ENCODE results near the gene TFF2. TPM values are rescaled to one million over a fixed set of nuclear protein-coding genes. Genes with fewer than 3 reads are reported as not detected.

The TFF2 gene
- total and polyA plus RNA-seq, 5 experiments from 2014 or later, result not detected

- ATAC-seq (no peak), DNase-seq (no peak)
- Mint-ChIP-seq H3K4me3 (no peak overlapping the region), H3K27me3 (peaks cover 3 to 16% (median 6%) of the 10 kb centered on the region in 5 donors), H3K4me1 (peaks cover 0 to 12% (median 5%) of the 10 kb centered on the region in 4 donors), H3K36me3 (no peaks in the 10 kb centered on the region), H3K27ac (peak overlapping the region in 2 of 10 donors; percentile 16 to 31), H3K9me3 (no peaks in the 10 kb centered on the region)
- POLR2A ChIA-PET, result no interaction called here
Measured at GRCh38 chr21:42320791-42321190, 30.0 kb downstream of the TFF2 start.

GRCh38 chr21:42319851-42320572 lies 30.8 kb downstream of the TFF2 start:
- peaks cover 0 to 12% (median 5%) of the 10 kb centered on the region in 4 donors for H3K4me1 Mint-ChIP-seq
- DNase-seq, result no peak
- peak overlapping the region in 1 of 10 donors; percentile 16 for H3K27ac Mint-ChIP-seq
- ATAC-seq, result no peak
- H3K9me3 Mint-ChIP-seq, result no peaks in the 10 kb centered on the region
- no peak overlapping the region for H3K4me3 Mint-ChIP-seq
- peaks cover 3 to 16% (median 6%) of the 10 kb centered on the region in 5 donors for H3K27me3 Mint-ChIP-seq
- H3K36me3 Mint-ChIP-seq, result no peaks in the 10 kb centered on the region
- POLR2A ChIA-PET, result no interaction called here

GRCh38 chr21:42319376-42319775 lies 31.4 kb downstream of the TFF2 start:
- DNase-seq, result no peak
- no peaks in the 10 kb centered on the region for H3K36me3 Mint-ChIP-seq
- peak overlapping the region in 5 of 10 donors; percentile 25 to 75 (median 38) for H3K27ac Mint-ChIP-seq
- no peak overlapping the region for H3K4me3 Mint-ChIP-seq
- H3K27me3 Mint-ChIP-seq, result peaks cover 3 to 16% (median 6%) of the 10 kb centered on the region in 5 donors
- POLR2A ChIA-PET, result no interaction called here
- no peak for ATAC-seq
- peaks cover 0 to 12% (median 5%) of the 10 kb centered on the region in 4 donors for H3K4me1 Mint-ChIP-seq
- H3K9me3 Mint-ChIP-seq, result no peaks in the 10 kb centered on the region

- H3K36me3 Mint-ChIP-seq, result no peaks in the 10 kb centered on the region
- no peak for ATAC-seq
Measured at GRCh38 chr21:42317826-42318746, 32.7 kb downstream of the TFF2 start.

GRCh38 chr21:42317341-42317741 lies 33.5 kb downstream of the TFF2 start:
- no peak for DNase-seq
- Mint-ChIP-seq H3K9me3 (no peaks in the 10 kb centered on the region), H3K27me3 (peaks cover 0 to 8% (median 4%) of the 10 kb centered on the region in 5 donors), H3K4me3 (no peak overlapping the region), H3K36me3 (no peaks in the 10 kb centered on the region), H3K4me1 (peaks cover 0 to 12% (median 5%) of the 10 kb centered on the region in 4 donors), H3K27ac (no peak overlapping the region)
- ATAC-seq, result no peak
- POLR2A ChIA-PET, result no interaction called here

More at GRCh38 chr21:42317826-42318746, 32.7 kb downstream of the TFF2 start:
- Mint-ChIP-seq H3K27ac (peak overlapping the region in 1 of 10 donors; percentile 52), H3K4me3 (no peak overlapping the region), H3K27me3 (peaks cover 0 to 11% (median 6%) of the 10 kb centered on the region in 5 donors), H3K9me3 (no peaks in the 10 kb centered on the region), H3K4me1 (peaks cover 0 to 12% (median 5%) of the 10 kb centered on the region in 4 donors)
- no peak for DNase-seq
- POLR2A ChIA-PET, result no interaction called here

- no peak for DNase-seq
- Mint-ChIP-seq H3K9me3 (no peaks in the 10 kb centered on the region), H3K36me3 (no peaks in the 10 kb centered on the region), H3K27me3 (peaks cover 0 to 8% (median 4%) of the 10 kb centered on the region in 5 donors), H3K27ac (no peak overlapping the region), H3K4me1 (peaks cover 0 to 12% (median 5%) of the 10 kb centered on the region in 4 donors), H3K4me3 (no peak overlapping the region)
- ATAC-seq, result no peak
- POLR2A ChIA-PET, result no interaction called here
Measured at GRCh38 chr21:42316891-42317290, 33.9 kb downstream of the TFF2 start.

GRCh38 chr21:42315296-42315891 lies 35.4 kb downstream of the TFF2 start, which contains the start of gene TFF3:
Gene TFF3, minus strand, starts transcription at chr21:42315409. Its CDS starts 35 bp downstream, at chr21:42315374.
- ATAC-seq, result no peak
- no peaks in the 10 kb centered on the region for H3K27me3 Mint-ChIP-seq
- POLR2A ChIA-PET, result no interaction called here

GRCh38 chr21:42314616-42315295 lies 36.0 kb downstream of the TFF2 start:
- POLR2A ChIA-PET, result no interaction called here
- no peak for ATAC-seq
- Mint-ChIP-seq H3K4me3 (no peak overlapping the region), H3K27ac (no peak overlapping the region), H3K27me3 (no peaks in the 10 kb centered on the region), H3K9me3 (no peaks in the 10 kb centered on the region), H3K4me1 (peaks cover 0 to 13% (median 4%) of the 10 kb centered on the region in 4 donors), H3K36me3 (no peaks in the 10 kb centered on the region)
- DNase-seq, result no peak

More at GRCh38 chr21:42315296-42315891, 35.4 kb downstream of the TFF2 start, which contains the start of gene TFF3:
- Mint-ChIP-seq H3K27ac (no peak within 1 kb of the TSS), H3K36me3 (no peaks in the 10 kb centered on the region), H3K4me1 (peaks cover 0 to 10% (median 3%) of the 10 kb centered on the region in 4 donors), H3K9me3 (no peaks in the 10 kb centered on the region), H3K4me3 (no peak within 1 kb of the TSS)
- no peak for DNase-seq

- no peak overlapping the region for H3K4me3 Mint-ChIP-seq
- no peak for DNase-seq
- no peaks in the 10 kb centered on the region for H3K9me3 Mint-ChIP-seq
- no peak for ATAC-seq
- POLR2A ChIA-PET, result no interaction called here
- peak overlapping the region in 1 of 10 donors; percentile 72 for H3K27ac Mint-ChIP-seq
- H3K36me3 Mint-ChIP-seq, result no peaks in the 10 kb centered on the region
- H3K27me3 Mint-ChIP-seq, result no peaks in the 10 kb centered on the region
- peaks cover 0 to 8% (median 4%) of the 10 kb centered on the region in 4 donors for H3K4me1 Mint-ChIP-seq
Measured at GRCh38 chr21:42313501-42313969, 37.3 kb downstream of the TFF2 start.

GRCh38 chr21:42312626-42313104 lies 38.1 kb downstream of the TFF2 start:
- Mint-ChIP-seq H3K27me3 (no peaks in the 10 kb centered on the region), H3K4me3 (no peak overlapping the region), H3K4me1 (peaks cover 0 to 7% (median 4%) of the 10 kb centered on the region in 4 donors), H3K27ac (no peak overlapping the region), H3K36me3 (no peaks in the 10 kb centered on the region), H3K9me3 (no peaks in the 10 kb centered on the region)
- no peak for ATAC-seq
- POLR2A ChIA-PET, result no interaction called here
- DNase-seq, result no peak

- Mint-ChIP-seq H3K36me3 (no peaks in the 10 kb centered on the region), H3K27me3 (no peaks in the 10 kb centered on the region), H3K4me3 (no peak overlapping the region), H3K4me1 (peaks cover 1 to 8% (median 5%) of the 10 kb centered on the region in 4 donors), H3K9me3 (no peaks in the 10 kb centered on the region), H3K27ac (peak overlapping the region in 1 of 10 donors; percentile 56)
- no peak for DNase-seq
- POLR2A ChIA-PET, result interaction anchor here (1.2 kb wide), 1 partner anchor 216 kb away, joined by 3 read pairs; no protein-coding TSS in a partner anchor
- ATAC-seq, result no peak
Measured at GRCh38 chr21:42311816-42312625, 38.8 kb downstream of the TFF2 start.

Data from naive thymus-derived CD8-positive, alpha-beta T cell (primary cell).